Activated B cell treated with CpG ODN at 0.5 μM for 24 hours (primary cell): ENCODE data around the gene E2F8. TPM values are rescaled to one million over a fixed set of nuclear protein-coding genes. Genes with fewer than 3 reads are reported as not detected.
A peak's percentile ranks its signal among the peaks of the same experiment; 100 is the strongest.
"Not testable (repeated sequence)": the region's sequence is repeated elsewhere in the genome, so short reads cannot be mapped to it uniquely, and the experiment has no call there.

Experiments used
- ATAC-seq: fragments of 200-7000 bp; cut with Tn5 transposase; one replicate; pipeline ENCODE4 v1.10.0; 2021; ENCODE audit warnings: low read depth, mild to moderate bottlenecking, moderate library complexity
- CTCF ChIA-PET: fragments of 350-600 bp; sonication (Branson Sonifier 250); formaldehyde crosslinking; loops from one replicate; lab custom pipeline; 2021; ENCODE audit warnings: antibody characterized with exemption; lab: Charles Lee
- POLR2A ChIA-PET: fragments of 350-600 bp; sonication (Branson Sonifier 250); formaldehyde crosslinking; loops from one replicate; lab custom pipeline; 2021; ENCODE audit warnings: antibody characterized with exemption; lab: Charles Lee
- DNase-seq: peaks from one replicate; pipeline ENCODE4 v3.0.0; 2022
- H3K27ac Mint-ChIP-seq: one replicate; pipeline ENCODE4 v1.8.0; 2020; ENCODE audit warnings: mixed read lengths
- H3K27me3 Mint-ChIP-seq: one replicate; pipeline ENCODE4 v1.8.0; 2021; ENCODE audit warnings: mixed read lengths
- H3K36me3 Mint-ChIP-seq: one replicate; pipeline ENCODE4 v1.8.0; 2021; ENCODE audit warnings: low read depth, mixed read lengths
- H3K4me1 Mint-ChIP-seq: one replicate; pipeline ENCODE4 v1.8.0; 2021; ENCODE audit warnings: mixed read lengths
- H3K4me3 Mint-ChIP-seq: one replicate; pipeline ENCODE4 v1.8.0; 2020; ENCODE audit warnings: mild to moderate bottlenecking, mixed read lengths
- H3K9me3 Mint-ChIP-seq: one replicate; pipeline ENCODE4 v1.8.0; 2020; ENCODE audit warnings: mixed read lengths
- intact Hi-C: fragments of 100-400 bp; cut with micrococcal nuclease; formaldehyde crosslinking; loops from one replicate; pipeline ENCODE4 v1.15.1; 2024
- total RNA-seq: library from RNA; stranded (reverse); gene quantifications from 2 replicates; pipeline ENCODE4 v1.2.3, GENCODE V29; 2022
- TF ChIP-seq, protein P1 (sequence below): fragments of 200-600 bp; IDR thresholded peaks from one replicate; pipeline ENCODE4 v1.8.0; 2022; ENCODE audit warnings: antibody characterized with exemption, mild to moderate bottlenecking

Gene E2F8
- total RNA-seq, 1 donor from 2014 or later = 0.82 TPM

DNA sequence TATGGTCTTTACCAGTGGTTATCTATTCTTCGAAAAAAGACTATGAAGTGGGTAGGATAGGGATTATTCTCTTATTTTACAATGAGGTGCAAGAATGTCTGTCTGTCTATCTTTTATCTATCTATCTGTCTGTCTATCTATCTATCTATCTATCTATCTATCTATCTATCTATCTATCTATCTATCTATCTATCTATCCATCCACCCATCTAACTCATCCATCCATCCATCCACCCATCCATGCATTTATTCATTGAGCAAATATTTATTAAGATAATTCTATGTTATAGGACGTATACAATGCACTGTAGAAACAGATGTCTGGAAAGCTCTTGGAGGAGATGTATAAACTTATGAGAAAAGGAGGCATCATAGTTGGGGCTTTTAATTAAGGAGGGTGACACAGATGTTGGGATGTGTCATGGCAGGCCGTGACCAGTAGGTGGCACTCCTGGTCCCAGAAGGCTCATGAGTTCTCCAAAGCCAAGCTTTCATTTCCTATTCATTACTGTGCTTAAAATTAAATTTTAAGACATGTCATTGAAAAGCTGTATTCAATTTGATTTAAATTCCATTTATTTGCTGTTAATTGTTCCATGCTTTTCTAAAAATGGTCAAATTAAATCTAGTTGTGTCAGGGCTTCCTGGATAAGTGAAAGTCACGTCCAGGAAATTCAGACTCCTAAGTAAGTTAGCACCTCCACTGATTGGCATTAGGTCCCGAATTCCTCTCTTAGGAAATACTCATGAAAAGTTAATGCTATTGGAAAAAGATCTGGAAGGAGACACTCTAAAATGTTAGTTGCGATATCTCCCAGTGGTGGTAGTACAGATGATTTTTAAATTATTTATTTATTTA is 19.0 kb upstream of the E2F8 start:
- no peaks in the 10 kb centered on the region for H3K27me3 Mint-ChIP-seq
- peaks cover 4% of the 10 kb centered on the region for H3K9me3 Mint-ChIP-seq
- intact Hi-C loops = loop anchor here (1.0 to 5.0 kb wide), 3 partner anchors 294 to 643 kb away; no protein-coding TSS in a partner anchor
- H3K4me3 Mint-ChIP-seq = no peak overlapping the region
- peak; percentile 87 for ATAC-seq
- peaks cover 4% of the 10 kb centered on the region for H3K4me1 Mint-ChIP-seq
- TF ChIP-seq, protein P1, sequence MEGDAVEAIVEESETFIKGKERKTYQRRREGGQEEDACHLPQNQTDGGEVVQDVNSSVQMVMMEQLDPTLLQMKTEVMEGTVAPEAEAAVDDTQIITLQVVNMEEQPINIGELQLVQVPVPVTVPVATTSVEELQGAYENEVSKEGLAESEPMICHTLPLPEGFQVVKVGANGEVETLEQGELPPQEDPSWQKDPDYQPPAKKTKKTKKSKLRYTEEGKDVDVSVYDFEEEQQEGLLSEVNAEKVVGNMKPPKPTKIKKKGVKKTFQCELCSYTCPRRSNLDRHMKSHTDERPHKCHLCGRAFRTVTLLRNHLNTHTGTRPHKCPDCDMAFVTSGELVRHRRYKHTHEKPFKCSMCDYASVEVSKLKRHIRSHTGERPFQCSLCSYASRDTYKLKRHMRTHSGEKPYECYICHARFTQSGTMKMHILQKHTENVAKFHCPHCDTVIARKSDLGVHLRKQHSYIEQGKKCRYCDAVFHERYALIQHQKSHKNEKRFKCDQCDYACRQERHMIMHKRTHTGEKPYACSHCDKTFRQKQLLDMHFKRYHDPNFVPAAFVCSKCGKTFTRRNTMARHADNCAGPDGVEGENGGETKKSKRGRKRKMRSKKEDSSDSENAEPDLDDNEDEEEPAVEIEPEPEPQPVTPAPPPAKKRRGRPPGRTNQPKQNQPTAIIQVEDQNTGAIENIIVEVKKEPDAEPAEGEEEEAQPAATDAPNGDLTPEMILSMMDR = peak; percentile 79
- H3K36me3 Mint-ChIP-seq = no peaks in the 10 kb centered on the region
- H3K27ac Mint-ChIP-seq = no peak overlapping the region
- ChIA-PET POLR2A (no interaction called here), CTCF (interaction anchor here (0.9 to 4.1 kb wide), 10 partner anchors 8 to 303 kb away, joined by 3 to 29 read pairs (median 4); no protein-coding TSS in a partner anchor)
- peak; percentile 45 for DNase-seq

DNA sequence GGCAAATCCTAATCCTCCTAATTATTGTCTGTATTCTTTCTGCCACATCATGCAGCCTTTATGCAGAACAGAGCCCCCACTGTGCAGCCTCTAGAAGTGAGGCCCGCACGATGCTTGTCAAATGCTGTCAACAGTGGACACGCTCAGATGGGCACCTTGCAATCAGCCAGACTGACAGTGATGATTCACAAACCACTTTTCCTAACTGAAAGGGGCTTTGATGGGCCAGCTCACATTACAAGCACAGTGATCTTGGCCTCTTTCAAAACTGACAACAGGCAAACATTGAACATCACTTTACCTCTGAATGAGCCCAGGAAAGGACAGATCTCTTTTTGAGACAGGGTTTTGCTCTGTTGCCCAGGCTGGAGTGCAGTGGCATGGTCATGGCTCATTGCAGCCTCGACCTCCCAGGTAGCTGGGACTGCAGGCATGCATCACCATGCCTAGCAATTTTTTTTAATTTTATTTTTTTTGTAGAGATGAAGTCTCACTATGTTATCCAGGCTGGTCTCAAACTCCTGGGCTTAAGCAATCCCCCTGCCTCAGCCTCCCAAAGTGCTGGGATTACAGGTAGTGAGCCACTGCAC is 18.0 kb upstream of the E2F8 start:
- POLR2A ChIA-PET = no interaction called here
- intact Hi-C loops = loop anchor here (1.0 to 5.0 kb wide), 3 partner anchors 295 to 644 kb away; no protein-coding TSS in a partner anchor

DNA sequence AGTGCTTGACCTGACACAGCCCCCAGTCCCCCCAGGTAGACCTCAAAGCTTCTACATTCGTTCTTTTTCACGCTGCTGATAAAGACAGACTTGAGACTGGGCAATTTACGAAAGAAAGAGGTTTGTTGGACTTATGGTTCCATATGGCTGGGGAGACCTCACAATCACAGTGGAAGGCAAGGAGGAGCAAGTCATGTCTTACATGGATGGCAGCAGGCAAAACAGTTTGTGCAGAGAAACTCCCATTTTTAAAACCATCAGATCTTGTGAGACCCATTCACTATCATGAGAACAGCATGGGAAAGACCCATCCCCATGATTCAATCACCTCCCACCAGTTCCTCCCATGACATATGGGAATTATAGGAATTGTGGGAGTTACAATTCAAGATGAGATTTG is 13.7 kb upstream of the E2F8 start:
- POLR2A ChIA-PET, H3K36me3 Mint-ChIP-seq, intact Hi-C loops, H3K4me3 Mint-ChIP-seq, ATAC-seq, H3K9me3 Mint-ChIP-seq, H3K27me3 Mint-ChIP-seq, H3K4me1 Mint-ChIP-seq, H3K27ac Mint-ChIP-seq, DNase-seq: not testable (repeated sequence)
- CTCF ChIA-PET = interaction anchor here (2.1 kb wide), 1 partner anchor 489 kb away, joined by 4 read pairs; no protein-coding TSS in a partner anchor

More for the DNA sequence above, 18.0 kb upstream of the E2F8 start:
- TF ChIP-seq, protein P1 = no peak
- Mint-ChIP-seq H3K4me1 (peaks cover 4% of the 10 kb centered on the region), H3K4me3 (no peak overlapping the region), H3K9me3 (peaks cover 6% of the 10 kb centered on the region), H3K27ac (no peak overlapping the region), H3K27me3 (no peaks in the 10 kb centered on the region), H3K36me3 (no peaks in the 10 kb centered on the region)
- DNase-seq (no peak), ATAC-seq (no peak)
- CTCF ChIA-PET = interaction anchor here (4.1 kb wide), 1 partner anchor 294 kb away, joined by 29 read pairs; no protein-coding TSS in a partner anchor

DNA sequence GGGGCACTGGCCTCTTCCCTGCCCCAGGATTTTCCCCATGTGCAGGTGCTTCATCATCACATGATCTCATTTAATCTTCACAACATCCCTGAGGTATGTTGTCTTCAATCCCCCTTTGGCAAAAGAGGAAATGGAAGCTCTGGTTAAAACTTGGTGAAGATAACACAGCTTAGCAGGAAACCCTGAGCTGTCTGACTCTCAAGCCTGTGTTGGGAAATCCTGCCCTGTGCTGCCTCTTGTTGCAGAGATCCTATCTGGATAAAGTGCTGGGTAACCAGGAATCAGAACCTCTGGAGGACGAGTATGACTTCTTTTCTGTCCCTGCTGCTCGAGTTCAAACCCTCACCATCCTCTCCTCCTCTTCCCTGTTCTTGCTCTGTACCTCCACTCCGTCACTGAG is 13.1 kb upstream of the E2F8 start:
- no peak for ATAC-seq
- no peak for DNase-seq
- no peak overlapping the region for H3K4me3 Mint-ChIP-seq

DNA sequence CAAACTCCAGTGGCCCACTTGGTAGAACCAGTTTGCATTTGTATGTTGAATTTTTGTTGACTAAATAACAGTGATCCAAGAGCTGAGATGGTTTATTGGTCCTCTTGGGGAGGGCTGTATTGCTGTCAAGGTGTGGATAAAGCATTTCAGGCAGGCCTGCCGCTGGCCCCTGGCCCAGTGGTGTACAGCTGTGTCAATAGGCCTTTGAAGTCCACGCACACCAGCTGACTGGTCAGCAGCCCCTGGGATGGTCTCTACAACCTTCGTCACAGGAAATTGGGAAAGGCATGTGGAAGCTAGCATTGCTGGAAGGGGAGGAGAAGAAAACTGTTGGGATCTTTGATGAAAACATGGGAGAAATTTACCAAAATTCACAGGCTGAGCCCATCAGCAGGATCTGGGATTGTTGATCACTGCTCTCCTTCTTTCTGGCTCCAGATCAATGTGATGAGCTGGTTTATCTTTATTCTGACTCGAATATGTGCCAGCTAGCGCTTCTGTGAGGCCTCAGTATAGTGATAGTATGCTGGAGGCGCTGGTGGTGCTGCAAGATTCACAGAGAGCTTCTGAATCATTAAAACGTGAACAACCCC is 12.5 kb upstream of the E2F8 start:
- no peaks in the 10 kb centered on the region for H3K36me3 Mint-ChIP-seq
- H3K27me3 Mint-ChIP-seq = peaks cover 6% of the 10 kb centered on the region
- POLR2A ChIA-PET = no interaction called here

More for the DNA sequence above, 13.1 kb upstream of the E2F8 start:
- Mint-ChIP-seq H3K4me1 (no peaks in the 10 kb centered on the region), H3K9me3 (peaks cover 6% of the 10 kb centered on the region), H3K36me3 (no peaks in the 10 kb centered on the region), H3K27me3 (peaks cover 4% of the 10 kb centered on the region), H3K27ac (no peak overlapping the region)
- ChIA-PET CTCF (interaction anchor here (2.1 kb wide), 1 partner anchor 490 kb away, joined by 4 read pairs; no protein-coding TSS in a partner anchor), POLR2A (no interaction called here)
- intact Hi-C loops = no loop called here
- TF ChIP-seq, protein P1 = no peak

More for the DNA sequence above, 12.5 kb upstream of the E2F8 start:
- intact Hi-C loops = no loop called here
- Mint-ChIP-seq H3K9me3 (peaks cover 6% of the 10 kb centered on the region), H3K4me1 (no peaks in the 10 kb centered on the region), H3K4me3 (no peak overlapping the region), H3K27ac (no peak overlapping the region)
- DNase-seq = no peak
- no peak for ATAC-seq
- TF ChIP-seq, protein P1 = no peak
- CTCF ChIA-PET = interaction anchor here (1.8 to 2.1 kb wide), 2 partner anchors 10 to 490 kb away, joined by 4 read pairs; no protein-coding TSS in a partner anchor
